Thyroid gland (tissue), 4 donors: ENCODE measurements around the gene DDX51. TPM values are rescaled to one million over a fixed set of nuclear protein-coding genes. Genes with fewer than 3 reads are reported as not detected.

ENCODE experiments used
- DNase-seq, 2 donors: peaks; one replicate each; pipeline ENCODE4 v3.0.0-alpha.2; 2019
- H3K27ac ChIP-seq, 3 donors: fragments of 200-600 bp; sonication (generic); 1 replicate in 2 of 3; 2 replicates in 1 of 3; pipeline ENCODE4 v1.5.1; 2016 to 2019; ENCODE audit warnings: mild to moderate bottlenecking in 1 of 3, moderate library complexity in 1 of 3
- H3K27me3 ChIP-seq: fragments of 200-600 bp; sonication (generic); one replicate; pipeline ENCODE4 v1.5.1; 2019
- H3K36me3 ChIP-seq, 2 donors: fragments of 200-600 bp; sonication (generic); one replicate each; pipeline ENCODE4 v1.5.1; 2016 to 2019
- H3K4me1 ChIP-seq, 2 donors: fragments of 200-600 bp; sonication (generic); one replicate each; pipeline ENCODE4 v1.5.1; 2017 to 2019
- H3K4me3 ChIP-seq, 3 donors: fragments of 200-600 bp; sonication (generic); replicated peaks in 1 of 3; 1 replicate in 2 of 3; 2 replicates in 1 of 3; pipeline ENCODE4 v1.5.1; 2016; ENCODE audit warnings: mild to moderate bottlenecking in 1 of 3
- H3K9me3 ChIP-seq: fragments of 200-600 bp; sonication (generic); one replicate; pipeline ENCODE4 v1.5.1; 2017
- POLR2A ChIP-seq, 2 donors: fragments of 450-650 bp; IDR thresholded peaks; one replicate each; pipeline ENCODE4 v1.6.1; 2017; ENCODE audit warnings: antibody characterized with exemption in 2 of 2, mild to moderate bottlenecking in 2 of 2, moderate library complexity in 1 of 2
- WGBS, 2 donors: methylation state at CpG; one replicate each; pipeline ENCODE4 v1.1.5; 2017; 5-methylcytosine and 5-hydroxymethylcytosine counted together
- intact Hi-C: fragments of 100-400 bp; cut with DNase I; formaldehyde crosslinking; loops from one replicate; pipeline ENCODE4 v1.15.1; 2023
- total RNA-seq, 4 donors: library from RNA; depleted of rRNA; stranded (reverse); fragments of >200 nt; gene quantifications; one replicate each; pipeline ENCODE4 v1.2.3, GENCODE V29; 2016
- TF ChIP-seq, protein P1 (sequence below), 6 experiments: fragments of 200-600 bp in 3 of 6; fragments of 450-650 bp in 3 of 6; sonication (generic) in 3 of 6; IDR thresholded peaks; one replicate each; pipeline ENCODE4 v1.5.1; 2016 to 2019; ENCODE audit warnings: antibody characterized with exemption in 6 of 6, mild to moderate bottlenecking in 2 of 6, inconsistent platforms in 1 of 6, moderate library complexity in 1 of 6

Gene DDX51
- total RNA-seq, 4 donors from 2014 or later: 11.2 to 23.1 (median 13.7) TPM

DNA sequence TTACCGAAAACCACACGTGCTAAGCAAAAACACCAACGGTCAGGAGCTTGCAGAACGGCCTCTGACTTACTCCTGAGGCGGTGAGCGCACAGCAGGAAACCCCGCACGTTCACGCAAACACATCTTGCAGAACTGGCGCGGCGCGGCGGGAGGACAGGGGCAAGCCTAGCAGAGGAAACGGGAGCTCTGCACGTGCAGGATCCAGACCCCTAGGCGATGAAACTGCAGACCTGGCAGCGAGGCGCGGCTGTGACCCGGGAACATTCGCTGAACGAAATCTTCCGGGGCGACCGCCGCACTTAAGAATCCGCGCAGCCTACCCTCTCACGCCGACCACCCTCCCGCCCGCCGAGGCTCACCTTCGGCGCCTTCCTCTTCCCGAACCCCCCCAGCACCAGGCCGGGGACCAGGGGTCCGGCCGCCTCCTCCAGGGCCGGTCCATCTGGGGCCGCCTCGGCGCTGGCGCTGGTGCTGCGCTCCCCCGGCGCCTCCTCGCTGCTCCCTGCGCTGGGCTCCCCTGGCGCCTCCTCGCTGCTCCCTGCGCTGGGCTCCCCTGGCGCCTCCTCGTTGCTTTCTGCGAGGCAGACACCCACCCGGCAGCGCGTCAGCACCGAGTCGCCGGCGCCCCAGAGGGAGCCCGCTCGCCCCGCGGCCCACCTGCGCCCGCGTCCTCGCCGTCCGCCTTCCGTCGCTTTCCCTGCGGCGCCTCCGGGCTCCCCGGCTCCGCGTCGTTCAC lies 615 bp downstream of the DDX51 start:
- peaks cover 32 to 36% of the 10 kb centered on the region in 2 donors for H3K36me3 ChIP-seq
- intact Hi-C loops: loop anchor here (10.0 kb wide), 2 partner anchors 59 to 351 kb away; partner anchors contain the start of gene FBRSL1
- DNase-seq: peak in 1 of 2 donors; percentile 26

DNA sequence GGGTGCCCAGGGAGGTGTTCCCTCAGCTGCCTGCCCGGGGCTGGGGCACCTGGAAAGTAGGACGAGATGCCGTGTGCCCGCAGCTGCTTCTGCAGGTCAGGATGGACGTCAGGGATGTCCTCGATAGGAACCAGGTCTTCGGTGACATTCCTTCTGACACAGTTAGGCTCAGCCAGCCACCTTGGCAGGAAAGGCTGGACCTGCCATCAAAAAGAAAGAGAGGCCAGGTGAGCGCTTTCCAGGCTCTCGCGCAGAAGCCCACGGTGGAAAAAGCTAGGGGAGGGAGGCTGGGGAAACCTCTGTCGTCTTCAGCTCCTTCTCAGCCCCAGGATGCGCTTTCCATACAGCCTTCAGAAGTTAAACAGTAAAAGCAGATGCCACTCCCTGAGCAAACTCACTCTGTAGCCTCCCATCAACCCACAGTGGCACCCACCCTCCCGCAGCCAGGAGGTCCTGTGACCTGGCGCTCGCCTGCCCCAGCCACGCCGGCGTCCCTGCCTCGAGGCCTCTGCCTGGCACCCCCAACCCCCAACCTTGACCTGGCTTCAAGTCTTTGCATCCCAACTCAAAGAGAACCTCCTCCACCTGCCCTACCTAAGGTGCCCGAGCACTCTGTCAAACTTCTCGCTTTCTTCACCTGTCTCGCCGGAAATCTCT lies 1.3 kb downstream of the DDX51 start:
- no peaks in the 10 kb centered on the region for H3K27me3 ChIP-seq
- no peak overlapping the region for H3K27ac ChIP-seq
- peaks cover 32 to 37% of the 10 kb centered on the region in 2 donors for H3K36me3 ChIP-seq
- H3K4me3 ChIP-seq: peak overlapping the region in 1 of 3 donors; percentile 92
- TF ChIP-seq, protein P1, sequence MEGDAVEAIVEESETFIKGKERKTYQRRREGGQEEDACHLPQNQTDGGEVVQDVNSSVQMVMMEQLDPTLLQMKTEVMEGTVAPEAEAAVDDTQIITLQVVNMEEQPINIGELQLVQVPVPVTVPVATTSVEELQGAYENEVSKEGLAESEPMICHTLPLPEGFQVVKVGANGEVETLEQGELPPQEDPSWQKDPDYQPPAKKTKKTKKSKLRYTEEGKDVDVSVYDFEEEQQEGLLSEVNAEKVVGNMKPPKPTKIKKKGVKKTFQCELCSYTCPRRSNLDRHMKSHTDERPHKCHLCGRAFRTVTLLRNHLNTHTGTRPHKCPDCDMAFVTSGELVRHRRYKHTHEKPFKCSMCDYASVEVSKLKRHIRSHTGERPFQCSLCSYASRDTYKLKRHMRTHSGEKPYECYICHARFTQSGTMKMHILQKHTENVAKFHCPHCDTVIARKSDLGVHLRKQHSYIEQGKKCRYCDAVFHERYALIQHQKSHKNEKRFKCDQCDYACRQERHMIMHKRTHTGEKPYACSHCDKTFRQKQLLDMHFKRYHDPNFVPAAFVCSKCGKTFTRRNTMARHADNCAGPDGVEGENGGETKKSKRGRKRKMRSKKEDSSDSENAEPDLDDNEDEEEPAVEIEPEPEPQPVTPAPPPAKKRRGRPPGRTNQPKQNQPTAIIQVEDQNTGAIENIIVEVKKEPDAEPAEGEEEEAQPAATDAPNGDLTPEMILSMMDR (IDR thresholded peaks at IDR 0.05): no peak
- no peak for TF ChIP-seq POLR2A (IDR thresholded peaks at IDR 0.05)
- H3K4me1 ChIP-seq: peaks cover 18 to 21% of the 10 kb centered on the region in 2 donors
- H3K9me3 ChIP-seq: no peaks in the 10 kb centered on the region
- WGBS, 2 donors: 79 to 86% methylated on average over 23 of the region's 24 CpGs
- intact Hi-C loops: loop anchor here (10.0 kb wide), 2 partner anchors 58 to 352 kb away; partner anchors contain the start of gene FBRSL1
- DNase-seq: peak in 1 of 2 donors; percentile 4

More for the DNA sequence above, 615 bp downstream of the DDX51 start:
- TF ChIP-seq, protein P1 (IDR thresholded peaks at IDR 0.05): no peak
- TF ChIP-seq POLR2A (IDR thresholded peaks at IDR 0.05): no peak
- 7 to 9% methylated on average over 21 to 23 of the region's 82 CpGs for WGBS, 2 donors
- Histone ChIP-seq H3K4me1 (peaks cover 18 to 21% of the 10 kb centered on the region in 2 donors), H3K27ac (no peak overlapping the region), H3K4me3 (peak overlapping the region; percentile 45 to 92 (median 53)), H3K9me3 (no peaks in the 10 kb centered on the region), H3K27me3 (no peaks in the 10 kb centered on the region)

DNA sequence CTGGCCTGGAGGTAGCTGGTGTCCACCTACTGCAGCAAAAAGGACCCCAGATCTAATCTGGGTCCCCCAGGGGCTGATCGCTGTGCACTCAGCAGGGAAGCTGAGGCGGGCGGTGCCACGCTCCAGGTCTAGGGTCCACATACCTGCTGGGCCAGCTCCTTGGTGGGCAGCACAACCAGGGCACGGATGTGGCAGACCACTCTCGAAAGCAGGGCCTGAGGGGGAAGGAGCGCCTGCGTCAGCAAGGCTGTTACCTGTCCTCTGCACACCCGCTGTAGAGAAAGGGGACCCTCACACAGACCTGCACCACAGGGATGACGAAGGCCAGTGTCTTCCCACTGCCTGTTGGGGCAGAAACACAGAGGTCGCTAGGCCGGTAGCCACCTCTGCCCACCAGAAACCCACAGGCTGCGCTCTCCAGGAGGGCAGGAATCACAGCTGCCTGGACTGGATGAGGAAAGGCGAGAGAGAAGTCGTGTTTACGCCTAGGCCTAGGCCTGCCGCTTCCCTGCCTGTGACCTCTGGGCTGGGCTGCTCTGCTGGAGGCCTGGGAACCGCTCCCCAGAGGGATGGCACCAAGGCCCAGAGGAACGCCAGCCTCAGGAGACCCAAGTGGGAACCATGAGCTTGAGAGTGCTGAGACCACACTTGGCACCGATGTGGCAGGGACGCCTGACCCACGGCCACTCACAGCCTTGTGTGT lies 2.0 kb downstream of the DDX51 start:
- intact Hi-C loops: loop anchor here (10.0 kb wide), 2 partner anchors 57 to 353 kb away; partner anchors contain the start of gene FBRSL1
- peaks cover 18 to 21% of the 10 kb centered on the region in 2 donors for H3K4me1 ChIP-seq
- 96 to 97% methylated on average over 11 to 20 of the region's 22 CpGs for WGBS, 2 donors
- H3K27me3 ChIP-seq: no peaks in the 10 kb centered on the region
- no peak overlapping the region for H3K27ac ChIP-seq
- peaks cover 32 to 37% of the 10 kb centered on the region in 2 donors for H3K36me3 ChIP-seq
- no peak overlapping the region for H3K4me3 ChIP-seq
- TF ChIP-seq, protein P1 (IDR thresholded peaks at IDR 0.05): no peak
- no peak for TF ChIP-seq POLR2A (IDR thresholded peaks at IDR 0.05)
- peak in 1 of 2 donors; percentile 3 for DNase-seq
- no peaks in the 10 kb centered on the region for H3K9me3 ChIP-seq

DNA sequence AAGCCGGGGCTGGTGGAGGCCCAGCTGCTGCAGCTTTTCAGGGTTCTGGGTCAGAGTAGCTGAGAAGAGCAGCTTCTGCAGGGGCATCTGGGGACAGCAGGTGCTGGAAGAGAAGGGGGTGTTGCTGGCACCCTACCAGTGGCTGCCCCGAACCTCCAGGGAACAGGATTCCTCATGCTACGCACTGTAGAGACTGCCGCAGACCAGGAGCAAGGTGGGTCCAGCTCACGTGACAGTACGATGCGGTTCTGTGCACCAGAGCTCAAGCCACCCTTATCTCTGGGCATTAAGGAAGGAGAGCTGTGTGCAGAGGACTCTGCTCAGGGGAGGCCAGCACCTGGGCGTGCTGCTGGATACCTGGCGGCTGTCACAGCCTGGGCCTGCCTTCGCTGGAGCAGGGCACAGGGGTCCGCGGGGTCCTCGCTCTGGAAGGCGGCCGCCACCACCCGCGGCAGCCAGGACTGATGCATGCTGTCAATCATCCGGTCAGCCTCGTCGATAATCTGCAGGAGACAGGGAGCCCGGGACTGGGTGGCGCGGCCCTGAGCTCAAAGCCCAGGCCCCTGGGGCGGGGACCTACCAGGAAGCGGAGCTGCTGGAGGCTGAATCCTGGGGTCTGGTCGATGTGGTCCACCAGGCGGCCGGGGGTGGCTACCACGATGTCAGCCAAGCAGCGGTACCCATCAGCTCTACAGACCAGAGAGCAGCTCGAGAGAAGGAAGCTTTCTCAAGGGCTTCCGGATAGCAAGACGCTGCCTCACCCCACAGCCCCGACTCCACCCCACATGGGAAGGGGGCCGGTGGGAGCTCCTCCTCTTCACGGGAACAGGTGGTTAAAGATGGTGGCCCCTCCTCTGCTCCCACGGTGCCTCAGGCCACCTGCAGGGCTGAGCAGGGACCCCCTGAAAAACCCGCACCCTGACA lies 2.9 kb downstream of the DDX51 start:
- peak in 1 of 2 donors; percentile 1 for DNase-seq
- H3K9me3 ChIP-seq: no peaks in the 10 kb centered on the region
- no peaks in the 10 kb centered on the region for H3K27me3 ChIP-seq
- H3K4me3 ChIP-seq: no peak overlapping the region
- intact Hi-C loops: loop anchor here (10.0 kb wide), 2 partner anchors 56 to 354 kb away; partner anchors contain the start of gene FBRSL1
- H3K27ac ChIP-seq: no peak overlapping the region
- peaks cover 18 to 21% of the 10 kb centered on the region in 2 donors for H3K4me1 ChIP-seq
- H3K36me3 ChIP-seq: peaks cover 32 to 37% of the 10 kb centered on the region in 2 donors
- 89 to 98% methylated on average over 16 to 19 of the region's 38 CpGs for whole genome bisulfite sequencing, 2 donors
- no peak for TF ChIP-seq POLR2A (IDR thresholded peaks at IDR 0.05)
- TF ChIP-seq, protein P1 (IDR thresholded peaks at IDR 0.05): no peak
